PFSK-1 (cell line): Measurements from ENCODE around the gene TOMM70.

Experiments
- FOXP2 ChIP-seq: optimal IDR thresholded peaks from 2 replicates; pipeline ENCODE3; 2011; ENCODE audit warnings: borderline replicate concordance, control low read depth, inconsistent platforms; ENCODE audit not compliant: insufficient read depth; ENCODE audit errors: extremely low read length, extremely low read depth
- POLR2AphosphoS5 ChIP-seq: IDR thresholded peaks from 2 replicates; pipeline ENCODE4 v1.6.1; 2012; ENCODE audit warnings: low read depth, mild to moderate bottlenecking, control low read depth, low read length, moderate library complexity
- REST ChIP-seq, 2 experiments: IDR thresholded peaks; 2 replicates each; pipeline versions ENCODE4 v1.6.1 to v1.8.0; 2011 to 2012; ENCODE audit warnings: low read depth in 2 of 2, low read length in 2 of 2, control low read depth in 1 of 2, inconsistent platforms in 1 of 2, mild to moderate bottlenecking in 1 of 2, moderate library complexity in 1 of 2; ENCODE audit not compliant: insufficient read depth in 1 of 2
- SIN3A ChIP-seq: IDR thresholded peaks from 2 replicates; pipeline ENCODE4 v1.6.1; 2012; ENCODE audit warnings: mild to moderate bottlenecking, low read length, moderate library complexity, borderline replicate concordance; ENCODE audit not compliant: insufficient read depth
- TAF1 ChIP-seq: IDR thresholded peaks from 2 replicates; pipeline ENCODE4 v1.6.1; 2012; ENCODE audit warnings: low read length, control low read depth, borderline replicate concordance; ENCODE audit not compliant: insufficient read depth

GRCh38 chr3:100329800-100330489 lies 70.9 kb downstream of the TOMM70 start:
- TF ChIP-seq POLR2AphosphoS5 (no peak), REST (IDR thresholded peaks at IDR 0.05; ENCODE audit: insufficient read depth in 1 of 2, low read depth in 2 of 2, low read length in 2 of 2) (no peak), TAF1 (no peak), SIN3A (no peak), FOXP2 (no peak)
